GM21619 (cell line): Measurements from ENCODE around the gene LNX1.

Source experiments
- ATAC-seq: cut with Tn5 transposase; IDR thresholded peaks from one replicate; pipeline ENCODE4 v1.9.1; 2021; ENCODE audit not compliant: unreplicated experiment

LNX1 gene

DNA sequence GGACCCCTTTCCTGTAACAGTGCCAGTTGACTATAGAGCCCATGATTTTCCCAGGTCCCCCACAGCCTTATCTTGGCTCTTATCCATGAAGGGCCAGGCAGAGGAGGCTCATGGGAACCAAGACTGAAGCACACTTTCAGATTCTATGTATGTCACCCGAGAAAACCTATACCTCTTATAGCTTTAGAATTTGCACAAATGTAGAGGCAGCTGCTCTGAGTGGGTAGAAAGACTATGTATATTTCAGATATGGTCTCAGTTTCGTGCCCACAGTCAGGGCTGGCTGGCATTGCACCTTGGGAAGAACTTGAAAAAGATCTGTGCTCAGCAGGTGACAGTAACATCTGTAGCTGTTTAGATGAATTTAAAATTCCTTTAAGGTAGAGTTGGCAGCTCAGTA, 8.3 kb upstream of the LNX1 start:
- no peak for ATAC-seq

DNA sequence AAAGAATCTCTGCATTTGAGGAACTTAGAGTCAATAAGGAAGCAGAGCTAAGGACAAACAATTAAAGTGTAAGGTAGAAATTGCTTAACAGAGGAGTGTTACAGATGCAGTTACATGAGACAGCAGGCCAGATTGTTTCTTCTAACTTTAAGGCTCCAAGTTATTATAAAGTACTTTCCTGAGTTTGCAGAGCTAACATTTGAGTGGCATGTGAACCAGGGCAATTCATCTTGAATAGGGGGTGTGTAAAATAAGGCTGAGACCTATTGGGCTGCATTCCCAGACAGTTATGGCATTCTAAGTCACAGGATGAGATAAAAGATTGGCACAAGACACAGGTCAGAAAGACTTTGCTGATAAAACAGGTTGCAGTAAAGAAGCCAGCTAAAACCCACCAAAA, 7.6 kb upstream of the LNX1 start:
- no peak for ATAC-seq

DNA sequence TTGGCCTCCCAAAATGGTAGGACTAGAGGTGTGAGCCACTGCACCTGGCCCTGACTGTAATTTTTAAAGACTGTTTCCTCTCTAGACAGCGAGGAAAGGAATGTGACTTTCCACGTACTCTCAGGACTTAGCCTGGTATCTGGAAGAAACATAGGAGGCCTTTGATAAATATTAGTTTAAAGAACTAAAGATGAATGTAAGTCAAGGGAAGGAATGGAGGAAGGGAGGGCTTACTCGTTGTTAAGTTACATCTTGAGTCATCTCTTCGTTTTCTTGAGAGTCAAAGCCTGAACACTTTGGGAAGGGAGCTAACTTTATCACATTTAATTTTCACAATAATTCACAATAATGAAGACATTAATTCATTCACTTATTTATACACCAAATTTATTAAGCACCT, 7.2 kb upstream of the LNX1 start:
- ATAC-seq: no peak

DNA sequence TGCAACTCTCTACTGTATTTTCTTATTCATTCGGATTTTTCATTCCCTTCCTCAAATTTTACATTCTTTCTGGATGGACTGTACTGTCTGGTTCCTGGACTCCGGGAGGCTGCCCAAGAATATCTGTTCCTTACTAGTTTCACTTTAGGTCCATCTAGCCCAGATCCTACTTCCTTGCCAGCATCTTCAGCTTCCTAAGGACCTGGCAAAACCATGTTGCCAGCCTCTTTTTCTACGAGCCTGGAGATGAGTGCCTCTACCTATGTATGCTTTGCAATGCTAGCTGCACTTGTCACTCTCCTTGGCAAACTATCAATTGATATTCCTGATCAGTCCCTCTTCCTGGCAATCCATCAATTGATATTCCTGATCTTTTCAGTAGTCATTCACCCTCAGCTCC, 5.6 kb upstream of the LNX1 start:
- ATAC-seq: no peak

DNA sequence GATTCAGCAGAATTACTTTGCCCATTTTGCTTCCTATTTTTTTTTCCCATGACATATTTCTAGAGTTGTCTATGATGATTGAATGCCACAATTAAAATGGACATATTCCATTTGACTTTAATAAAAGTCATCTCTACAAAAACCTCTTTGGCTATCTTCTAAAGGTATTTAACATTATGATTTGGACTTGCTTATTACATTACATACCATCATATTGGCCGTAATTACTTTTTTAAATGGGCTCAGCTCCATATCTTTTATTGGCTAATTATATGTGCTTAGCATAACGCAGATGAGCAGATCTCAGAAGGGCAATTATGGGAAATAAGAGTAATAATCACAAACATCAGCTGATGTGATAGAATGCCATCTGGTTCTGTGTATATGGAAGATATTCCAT, 4.5 kb upstream of the LNX1 start:
- ATAC-seq: no peak

DNA sequence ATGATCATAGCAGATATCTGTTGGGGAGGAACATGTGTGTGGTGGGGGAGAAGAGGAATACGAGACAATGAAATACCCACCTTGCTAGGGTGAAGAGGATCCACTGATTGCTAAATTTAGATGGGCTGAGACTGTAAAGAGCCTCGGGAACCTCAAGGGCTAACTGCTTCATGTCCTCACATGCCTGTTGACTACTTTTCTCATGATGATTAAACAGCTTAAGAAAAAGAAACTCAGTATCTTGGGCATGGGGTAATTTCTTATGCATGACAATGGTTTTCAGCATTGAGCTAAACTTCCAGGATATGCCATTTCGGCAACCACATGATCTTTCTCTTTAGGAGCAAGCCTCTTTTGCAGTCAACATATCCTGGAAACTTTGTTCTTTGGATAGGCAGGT, 3.9 kb upstream of the LNX1 start:
- ATAC-seq: no peak

DNA sequence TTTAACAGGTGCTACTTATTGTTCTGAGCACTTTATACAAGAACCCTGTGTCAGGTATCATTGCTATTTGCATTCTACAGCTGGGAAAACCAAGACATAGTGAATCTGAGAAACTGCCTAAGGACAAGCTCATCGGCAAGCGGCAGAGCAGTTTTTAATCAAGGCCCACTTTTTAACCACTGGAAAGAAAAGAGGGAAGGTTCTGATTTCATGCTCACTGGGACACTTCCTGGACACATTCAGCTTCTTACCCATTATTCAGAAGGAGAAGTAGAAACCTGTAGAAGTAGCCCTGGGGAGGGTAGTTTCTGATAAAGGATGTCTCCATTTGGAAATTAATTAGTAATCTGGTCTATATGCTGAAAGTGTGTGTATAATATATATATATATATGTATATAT, 2.5 kb upstream of the LNX1 start:
- no peak for ATAC-seq

DNA sequence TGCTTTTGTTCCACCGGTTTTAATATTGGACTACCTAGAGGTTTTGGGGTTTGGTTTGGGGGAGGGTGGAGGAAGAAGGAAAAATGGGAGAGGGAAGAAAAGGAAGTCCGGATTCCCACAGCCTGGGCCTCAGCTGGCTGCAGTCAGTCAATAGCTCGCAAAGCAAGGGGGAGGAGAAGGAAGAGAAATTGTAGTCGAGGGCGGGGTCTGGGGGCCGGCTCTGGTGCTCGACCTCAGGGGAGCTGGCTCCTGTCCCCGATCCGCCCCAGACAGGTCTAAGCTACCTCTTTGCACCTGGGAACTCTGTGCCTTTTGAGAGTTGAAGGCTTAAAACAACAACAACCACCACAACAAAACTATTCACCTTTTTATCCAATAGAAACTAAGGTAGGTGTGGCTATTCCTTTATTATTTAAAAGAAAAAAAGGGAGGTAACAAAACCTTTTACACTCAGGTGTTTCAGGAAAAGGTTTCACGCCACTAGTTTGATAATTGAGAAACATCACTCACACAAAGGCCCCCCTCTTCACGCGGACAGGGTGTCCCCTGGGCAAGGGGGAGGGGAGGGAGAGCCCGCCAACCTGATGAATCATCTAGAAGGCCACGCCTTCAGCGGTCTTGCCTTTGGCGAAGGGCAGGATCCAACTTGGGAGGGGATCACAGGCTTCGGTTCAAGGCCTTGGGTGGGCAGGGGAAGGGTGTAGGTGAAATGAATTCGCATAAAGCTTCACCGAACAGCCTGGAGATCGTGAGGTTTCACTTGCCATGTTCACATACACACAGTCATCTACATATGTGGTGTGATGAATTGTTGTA, 1.6 kb upstream of the LNX1 start:
- no peak for ATAC-seq

DNA sequence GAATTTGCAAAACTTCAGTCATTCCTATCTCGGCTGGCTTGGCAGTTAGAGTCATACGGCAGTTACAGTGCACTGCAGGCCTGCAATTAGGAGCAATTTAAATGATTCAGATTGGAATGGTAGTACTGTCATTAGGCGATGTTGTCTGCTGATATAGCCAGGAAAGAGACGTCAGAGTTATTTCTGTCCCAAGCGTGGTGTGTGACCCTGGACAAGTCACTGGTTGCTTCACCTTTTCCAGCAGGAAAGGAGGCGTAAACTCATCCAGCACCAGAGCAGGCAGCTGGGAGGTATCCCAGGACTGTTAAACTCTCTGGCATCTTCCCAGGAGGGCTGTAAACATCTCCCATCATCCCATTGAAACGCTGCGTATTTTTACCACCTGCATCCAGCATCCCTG, 836 bp upstream of the LNX1 start:
- no peak for ATAC-seq

DNA sequence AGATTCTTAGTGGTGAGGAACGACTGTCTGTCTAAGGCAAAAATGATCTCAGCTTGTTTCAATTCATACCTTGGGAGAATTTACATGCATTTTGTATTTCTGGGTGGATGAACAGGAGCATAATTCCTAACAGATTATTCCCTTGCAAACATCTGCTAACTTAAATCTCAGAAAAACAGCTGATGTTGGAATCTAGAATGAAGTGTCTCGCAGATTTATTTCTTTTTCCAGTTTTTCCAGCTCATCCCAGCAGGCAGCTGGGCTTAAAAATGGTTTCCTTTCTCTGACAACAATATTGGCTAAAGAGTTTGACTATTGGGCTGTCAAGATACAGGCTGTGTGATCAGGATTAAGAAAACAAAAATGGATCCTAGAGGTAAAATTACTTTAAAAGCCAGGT, 1.1 kb downstream of the LNX1 start:
- ATAC-seq: no peak

DNA sequence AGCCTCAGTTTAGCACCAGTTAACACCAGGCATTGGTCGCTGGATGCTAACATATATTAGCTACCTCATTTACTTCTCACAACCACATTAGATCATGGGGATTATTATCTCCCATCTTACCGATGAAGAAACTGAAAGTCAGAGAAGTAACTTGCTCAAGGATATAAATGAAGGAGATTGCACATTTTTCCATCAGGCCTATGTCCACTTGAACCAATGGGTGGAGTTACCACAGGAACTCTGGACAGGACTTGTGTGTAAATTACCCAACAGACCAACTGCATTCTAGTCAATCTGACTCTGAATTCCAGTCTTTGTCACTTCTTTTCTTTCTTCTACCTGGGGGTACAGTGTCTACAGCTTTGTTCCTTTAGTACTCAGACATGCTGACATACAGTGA, 1.8 kb downstream of the LNX1 start:
- no peak for ATAC-seq

DNA sequence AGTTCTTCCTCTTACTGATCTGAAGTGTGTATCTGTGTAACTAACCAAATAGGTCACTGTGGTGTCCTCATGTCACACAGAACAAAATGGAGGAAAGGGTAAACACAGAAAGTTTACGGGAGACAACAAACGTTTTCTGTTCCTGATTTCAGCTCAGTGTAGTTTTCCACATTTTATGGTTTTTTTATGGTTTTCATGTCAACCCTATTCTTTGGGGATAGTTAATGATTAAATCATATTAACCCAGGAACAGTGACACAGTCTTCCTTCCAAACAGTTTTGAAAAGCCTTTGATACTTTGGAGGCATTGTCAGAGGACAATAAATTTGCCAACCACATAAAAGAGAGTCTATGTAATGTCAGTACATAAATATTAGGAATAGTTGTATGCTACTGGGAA, 4.2 kb downstream of the LNX1 start:
- no peak for ATAC-seq

DNA sequence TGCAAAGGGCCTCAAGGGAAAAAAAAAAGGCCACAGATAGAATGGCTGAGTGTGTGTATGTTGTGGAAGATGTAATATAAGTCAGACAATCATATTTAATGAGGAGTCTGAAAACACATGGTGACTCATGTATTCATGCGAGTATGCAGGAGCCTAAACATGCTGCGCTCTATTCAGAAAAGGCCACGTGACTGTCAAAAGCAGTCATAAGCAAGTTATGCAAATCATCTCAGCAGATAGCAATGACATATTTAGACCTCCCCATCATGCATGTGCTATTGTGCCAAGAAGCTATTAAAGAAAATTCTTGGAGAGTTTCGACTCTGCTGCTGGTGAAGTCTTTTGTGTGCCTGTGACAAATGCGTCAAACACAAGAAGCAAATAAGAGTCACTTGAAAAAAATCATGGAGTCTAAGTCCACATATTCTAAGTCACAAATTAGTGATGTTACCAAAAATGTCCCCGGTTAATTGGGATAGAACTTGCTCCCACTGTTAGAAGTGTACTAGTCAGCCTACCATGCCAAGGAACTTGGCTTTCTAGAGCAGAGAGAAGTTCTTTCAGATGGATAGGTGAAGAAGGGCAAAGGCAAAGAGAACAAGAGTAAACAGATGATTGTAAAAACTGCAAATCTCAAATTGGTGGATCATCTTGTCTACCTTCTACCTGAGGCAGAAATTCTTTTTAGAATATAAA, 5.0 kb downstream of the LNX1 start:
- ATAC-seq: no peak

DNA sequence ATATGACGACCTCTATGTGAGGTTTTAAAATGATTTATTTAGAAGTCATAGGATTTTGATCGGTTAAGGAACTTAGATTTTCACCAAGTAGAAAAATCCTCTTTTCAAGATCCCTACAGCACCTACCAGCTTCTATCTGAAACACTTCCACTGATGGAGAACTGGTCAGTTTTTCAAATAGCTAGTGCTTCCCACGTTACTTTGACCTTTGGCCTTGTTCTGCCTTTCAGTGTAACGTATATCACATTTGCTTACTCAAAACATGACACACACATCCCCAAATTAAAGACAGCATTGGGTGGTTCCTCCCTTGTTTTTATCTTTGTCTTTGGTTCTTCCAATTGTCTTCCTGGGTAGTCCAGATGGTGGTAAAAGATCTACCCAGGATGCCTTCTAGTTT, 6.6 kb downstream of the LNX1 start:
- ATAC-seq: no peak

DNA sequence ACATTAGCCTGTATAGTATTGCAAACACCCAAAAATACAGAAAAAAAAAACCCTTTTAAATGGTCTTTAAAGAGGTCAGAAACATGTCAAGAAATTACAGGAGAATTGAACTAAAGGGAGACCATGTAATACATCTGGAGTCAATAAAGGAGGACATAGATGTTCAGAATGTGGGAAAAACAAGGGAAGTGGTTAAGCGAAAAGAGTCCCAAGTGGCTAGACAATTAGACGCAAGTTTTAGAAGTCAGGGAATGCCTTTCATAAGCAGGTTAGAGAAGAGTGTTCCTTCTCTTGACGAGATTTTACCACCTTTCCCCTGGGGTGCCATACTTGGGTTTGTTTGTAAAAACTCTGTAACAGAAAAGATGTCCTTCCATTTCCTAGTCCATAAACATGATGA, 7.8 kb downstream of the LNX1 start:
- no peak for ATAC-seq

DNA sequence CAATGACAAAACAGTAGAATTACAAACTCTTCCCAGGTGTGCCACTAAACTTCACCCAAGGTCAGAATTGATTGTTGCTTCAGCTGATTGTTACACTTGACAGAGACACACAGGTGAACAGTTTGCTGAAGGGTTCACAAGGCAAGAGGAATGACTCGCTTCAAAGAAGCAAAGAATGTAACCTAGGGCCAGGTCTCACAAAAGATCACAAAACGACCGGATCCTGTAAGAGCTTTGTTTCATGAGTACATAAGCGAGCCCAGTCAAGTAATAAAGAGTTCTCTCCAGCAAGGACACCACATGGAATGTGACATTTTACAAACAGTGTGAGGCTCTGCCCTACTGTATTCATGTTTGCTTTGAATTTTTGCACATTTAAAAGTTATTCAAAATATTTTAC, 9.1 kb downstream of the LNX1 start:
- no peak for ATAC-seq

DNA sequence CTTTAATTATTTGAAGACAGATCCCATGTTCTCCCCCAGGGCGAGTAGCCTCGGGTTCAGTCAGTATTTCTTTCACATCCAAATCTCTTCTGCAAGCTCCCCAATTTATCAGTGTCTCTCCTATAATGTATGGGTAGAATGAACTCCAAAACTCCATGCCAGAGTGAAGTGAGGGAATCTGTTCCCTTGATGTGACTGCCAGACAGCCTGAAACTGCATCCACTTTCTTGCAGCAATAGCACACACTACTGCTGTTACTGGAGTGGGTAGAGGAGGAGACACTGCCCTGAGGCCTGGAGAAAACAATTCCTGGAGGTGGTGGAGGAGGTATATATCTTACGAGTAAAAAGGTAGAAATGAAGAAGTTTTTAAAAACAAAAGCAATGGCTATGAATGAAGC, 11.0 kb downstream of the LNX1 start:
- no peak for ATAC-seq

DNA sequence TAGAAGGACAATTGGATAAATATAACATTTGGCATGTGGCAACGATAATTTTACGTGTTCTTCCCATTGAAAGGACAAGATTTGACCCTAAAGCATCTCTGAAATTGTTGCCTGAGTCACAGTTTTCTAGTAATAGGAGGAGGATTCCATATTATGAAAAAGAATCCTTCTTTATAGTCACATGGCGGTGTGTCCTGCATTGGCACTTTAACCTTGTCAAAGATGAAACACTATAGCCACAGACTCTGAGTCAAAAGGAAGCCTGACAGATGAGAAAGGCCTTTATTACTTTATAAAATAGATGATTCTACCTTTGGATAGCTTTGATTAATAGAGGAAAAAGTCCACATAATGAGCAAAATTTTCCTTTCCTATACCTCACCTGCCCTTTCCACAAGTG, 11.5 kb downstream of the LNX1 start:
- ATAC-seq: no peak

DNA sequence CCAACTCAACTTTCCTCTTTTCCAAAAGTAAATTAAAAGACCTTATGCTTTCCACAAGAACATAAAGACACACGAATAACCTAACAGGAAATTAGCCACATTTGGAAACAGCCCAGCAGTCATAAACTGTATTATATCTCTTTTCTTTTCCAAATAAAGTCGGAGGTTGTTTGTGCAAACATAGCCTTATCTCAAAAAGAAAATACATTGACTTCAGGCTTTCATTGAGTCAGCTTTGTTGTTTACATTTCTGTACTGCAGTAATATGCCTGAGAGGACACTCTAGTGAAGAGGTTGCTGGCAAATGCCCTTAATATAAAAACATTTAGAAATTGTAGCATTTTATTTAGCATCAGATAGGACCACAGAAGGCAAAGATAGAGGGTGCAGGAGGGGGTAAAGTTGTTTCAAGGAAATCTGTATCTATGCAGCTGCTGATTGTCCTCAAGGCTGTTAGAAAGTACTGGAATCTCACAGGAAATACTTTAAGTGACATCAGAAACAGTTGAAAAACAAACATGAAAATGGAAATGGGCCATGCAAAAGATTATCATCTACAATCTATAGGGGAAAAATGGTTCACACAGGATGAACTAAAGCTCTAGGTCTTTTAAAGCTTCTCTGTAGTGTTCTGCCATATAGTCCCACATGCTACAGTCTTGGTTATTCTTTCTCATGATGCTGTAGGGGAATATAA, 14.5 kb downstream of the LNX1 start:
- no peak for ATAC-seq

DNA sequence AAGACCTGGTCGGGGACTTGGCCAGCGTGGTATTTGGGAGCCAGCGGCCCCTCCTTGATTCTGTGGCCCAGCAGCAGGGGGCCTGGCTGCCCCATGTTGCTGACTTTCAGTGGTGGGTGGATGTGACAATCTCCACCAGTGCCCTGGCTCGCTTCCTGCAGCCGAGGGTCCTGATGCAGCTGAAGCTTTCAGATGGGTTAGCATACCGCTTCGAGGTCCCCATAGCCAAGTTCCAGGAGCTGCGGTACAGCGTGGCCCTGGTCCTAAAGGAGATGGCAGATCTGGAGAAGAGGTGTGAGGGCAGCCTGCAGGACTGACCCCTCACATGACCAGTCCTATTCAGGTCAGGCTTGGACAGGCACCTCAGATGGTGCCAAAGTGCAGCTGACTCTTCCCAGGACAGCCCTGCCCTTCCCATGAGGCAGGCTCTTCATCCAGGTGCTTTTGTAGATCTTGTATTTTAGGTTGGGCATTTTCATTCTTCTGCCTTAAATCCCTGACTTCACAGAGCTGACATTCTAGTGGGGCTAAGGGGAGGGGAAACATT, 15.1 kb downstream of the LNX1 start:
- ATAC-seq: no peak

DNA sequence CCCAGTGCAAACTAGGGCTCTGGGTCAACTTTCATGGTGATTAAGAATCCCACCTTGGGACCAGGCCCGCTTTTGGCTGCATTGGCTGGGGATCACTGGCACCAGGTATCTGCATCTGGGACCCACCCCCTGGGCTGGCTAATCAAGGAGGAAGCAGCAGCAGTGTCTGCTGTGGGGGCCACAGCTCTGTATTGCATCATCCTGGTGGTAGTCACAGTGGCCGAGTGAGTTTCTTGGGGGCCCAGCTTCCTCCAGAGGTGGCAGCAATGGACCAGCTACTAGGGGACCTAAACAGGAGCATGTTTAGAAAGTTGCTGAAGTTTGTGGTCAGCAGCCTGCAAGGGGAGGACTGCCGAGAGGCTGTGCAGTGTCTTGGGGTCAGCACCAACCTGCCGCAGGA, 15.7 kb downstream of the LNX1 start:
- ATAC-seq: no peak

DNA sequence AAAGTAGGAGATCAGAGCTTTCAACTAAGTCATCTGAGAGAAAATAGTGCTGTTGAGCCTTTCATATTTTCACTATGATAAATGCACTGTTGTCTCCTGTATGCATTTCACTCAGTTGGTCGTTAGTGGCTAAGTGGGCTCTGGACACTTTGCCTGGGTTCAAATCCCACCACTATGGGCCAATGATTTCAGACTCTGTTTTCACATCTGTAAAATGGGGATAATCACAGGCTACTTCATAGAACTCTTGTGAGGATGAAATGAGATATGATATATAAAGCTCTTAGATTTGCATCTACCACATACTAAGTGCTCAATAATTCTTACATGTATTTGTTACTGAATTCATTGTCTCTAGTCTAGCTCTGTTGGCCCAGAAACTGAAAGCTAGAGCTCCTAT, 16.8 kb downstream of the LNX1 start:
- no peak for ATAC-seq
